HG02938 (cell line): ENCODE results near the gene SIRPB2.

ENCODE experiments used
- ATAC-seq: cut with Tn5 transposase; IDR thresholded peaks from one replicate; pipeline ENCODE4 v1.9.1; 2021; ENCODE audit warnings: mild to moderate bottlenecking, moderate library complexity; ENCODE audit not compliant: unreplicated experiment

SIRPB2 gene

GRCh38 chr20:1443085-1443484 is 48.1 kb downstream of the SIRPB2 start:
- no peak for ATAC-seq

DNA sequence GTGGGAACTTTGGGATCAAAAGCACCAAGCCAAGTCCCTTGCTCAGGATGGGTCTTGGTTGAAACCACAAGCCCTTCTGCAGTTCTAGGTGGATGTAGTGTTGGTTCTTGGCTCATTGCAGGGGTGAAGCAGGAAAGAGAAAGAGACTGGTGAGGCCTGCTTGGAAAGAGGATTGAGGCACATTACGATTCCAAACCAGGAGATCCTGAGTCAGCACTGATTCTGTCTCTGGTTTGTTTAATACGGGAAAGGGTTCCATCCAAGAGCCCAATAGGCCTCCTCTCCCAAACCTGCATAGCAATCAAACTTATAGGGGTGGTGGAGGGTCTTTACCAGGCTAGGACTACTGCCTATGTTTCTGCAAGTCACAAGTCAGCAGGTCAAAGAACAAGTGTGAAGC is 48.9 kb downstream of the SIRPB2 start:
- ATAC-seq: no peak

GRCh38 chr20:1441133-1441532 is 50.1 kb downstream of the SIRPB2 start:
- no peak for ATAC-seq

- no peak for ATAC-seq
These were observed 51.2 kb downstream of the SIRPB2 start for GRCh38 chr20:1440024-1440423.

DNA sequence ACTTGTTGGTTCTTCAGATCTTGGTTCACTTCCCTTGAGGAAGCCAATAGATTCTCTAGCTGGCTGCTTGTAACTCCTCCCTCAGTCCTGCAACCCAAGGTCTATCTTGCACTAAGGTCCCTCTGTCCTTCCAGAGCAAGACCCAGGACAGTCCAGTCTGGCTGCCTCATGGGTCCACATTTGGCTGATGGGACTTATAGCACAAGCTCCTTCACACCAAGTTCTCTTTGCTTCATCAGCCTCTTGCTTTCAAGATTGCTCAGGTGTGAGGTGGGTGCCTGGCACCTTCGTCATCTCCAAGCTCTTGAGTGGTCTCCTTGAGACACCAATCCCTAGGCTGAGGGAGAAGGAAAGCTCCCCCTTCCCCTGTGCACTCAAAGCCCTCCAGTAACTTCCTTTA is 52.9 kb downstream of the SIRPB2 start:
- ATAC-seq: no peak

- ATAC-seq: no peak
These were observed 53.9 kb downstream of the SIRPB2 start for GRCh38 chr20:1437235-1437904.

DNA sequence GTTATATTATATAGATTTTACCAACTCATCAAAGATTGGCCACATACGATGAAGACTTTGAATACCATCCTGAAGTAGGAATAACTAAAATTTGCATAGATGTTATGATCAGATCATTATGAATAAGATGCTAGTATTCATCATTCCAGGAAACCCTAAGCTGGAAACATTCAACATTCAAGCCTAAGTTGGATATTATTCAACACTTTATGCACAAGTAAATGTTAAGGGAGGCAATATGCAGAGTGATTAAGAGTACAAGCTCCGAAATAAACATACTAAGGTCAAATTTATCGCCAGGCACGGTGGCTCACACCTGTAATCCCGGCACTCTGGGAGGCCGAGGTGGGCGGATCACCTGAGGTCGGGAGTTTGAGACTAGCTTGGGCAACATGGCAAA is 55.0 kb downstream of the SIRPB2 start:
- ATAC-seq: no peak

DNA sequence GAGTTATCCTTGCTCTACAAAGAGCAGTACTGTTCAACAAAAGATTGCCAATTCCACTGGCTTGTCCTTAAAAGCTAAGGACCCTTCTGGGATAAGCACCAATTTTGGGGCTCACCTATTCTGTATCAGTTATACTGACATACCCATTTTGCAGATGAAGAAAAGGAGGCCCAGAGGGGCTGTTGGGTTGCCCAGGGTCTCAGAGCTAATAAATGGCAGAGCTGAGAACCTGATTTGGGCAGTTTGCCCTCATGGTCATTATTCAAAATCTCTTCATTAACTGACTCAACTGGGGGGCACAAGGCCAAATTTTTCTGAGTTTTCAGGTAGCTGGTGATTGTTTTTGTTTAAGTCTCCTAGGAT is 55.9 kb downstream of the SIRPB2 start:
- no peak for ATAC-seq

- peak; percentile 79 for ATAC-seq
These were observed 56.5 kb downstream of the SIRPB2 start for GRCh38 chr20:1434571-1435336.

DNA sequence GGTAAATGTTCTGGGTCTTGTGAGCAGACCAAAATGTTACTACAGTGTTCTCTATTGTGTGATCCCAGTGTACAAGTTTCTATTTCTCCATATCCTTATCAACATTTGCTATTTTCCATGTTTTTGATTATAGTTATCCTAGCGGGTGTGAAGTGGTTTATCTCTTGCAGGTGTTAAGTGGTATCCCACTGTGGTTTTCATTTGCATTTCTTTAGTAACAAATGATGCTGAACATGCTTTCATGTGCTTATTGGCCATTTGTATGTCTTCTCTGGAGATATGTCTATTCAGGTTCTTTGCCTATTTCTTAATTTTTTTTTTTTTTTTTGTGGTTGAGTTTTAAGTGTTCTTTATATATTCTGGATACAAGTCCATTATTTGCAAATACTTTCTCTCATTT is 60.1 kb downstream of the SIRPB2 start:
- ATAC-seq: no peak

GRCh38 chr20:1430004-1430451 is 61.2 kb downstream of the SIRPB2 start:
- no peak for ATAC-seq

GRCh38 chr20:1429143-1429728 is 62.0 kb downstream of the SIRPB2 start:
- no peak for ATAC-seq

- no peak for ATAC-seq
These were observed 63.7 kb downstream of the SIRPB2 start for GRCh38 chr20:1427457-1428054.

GRCh38 chr20:1426231-1426849 is 64.9 kb downstream of the SIRPB2 start:
- ATAC-seq: no peak
